ENCODE results near the gene PAPSS2.

PAPSS2 gene

DNA sequence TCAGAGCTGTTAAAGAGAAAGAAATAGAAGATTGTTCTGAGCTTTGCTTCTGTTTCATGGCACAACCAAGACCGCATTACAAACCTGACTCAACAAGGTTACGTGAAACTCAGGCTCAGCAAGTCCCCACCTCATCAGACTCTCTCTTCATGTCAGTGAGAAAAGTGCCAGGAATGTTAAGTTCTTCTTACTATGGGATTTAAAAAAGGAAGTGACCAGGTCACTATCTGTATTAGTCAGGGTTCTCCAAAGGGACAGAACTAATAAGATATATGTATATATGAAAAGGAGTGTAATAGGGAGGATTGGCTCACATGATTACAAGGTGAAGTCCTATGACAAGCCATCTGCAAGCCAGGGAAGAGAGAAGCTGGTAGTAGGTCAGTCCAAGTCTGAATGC is 25.4 kb upstream of the PAPSS2 start:
- no peak overlapping the region for H3K27ac ChIP-seq
- TF ChIP-seq, protein P1, sequence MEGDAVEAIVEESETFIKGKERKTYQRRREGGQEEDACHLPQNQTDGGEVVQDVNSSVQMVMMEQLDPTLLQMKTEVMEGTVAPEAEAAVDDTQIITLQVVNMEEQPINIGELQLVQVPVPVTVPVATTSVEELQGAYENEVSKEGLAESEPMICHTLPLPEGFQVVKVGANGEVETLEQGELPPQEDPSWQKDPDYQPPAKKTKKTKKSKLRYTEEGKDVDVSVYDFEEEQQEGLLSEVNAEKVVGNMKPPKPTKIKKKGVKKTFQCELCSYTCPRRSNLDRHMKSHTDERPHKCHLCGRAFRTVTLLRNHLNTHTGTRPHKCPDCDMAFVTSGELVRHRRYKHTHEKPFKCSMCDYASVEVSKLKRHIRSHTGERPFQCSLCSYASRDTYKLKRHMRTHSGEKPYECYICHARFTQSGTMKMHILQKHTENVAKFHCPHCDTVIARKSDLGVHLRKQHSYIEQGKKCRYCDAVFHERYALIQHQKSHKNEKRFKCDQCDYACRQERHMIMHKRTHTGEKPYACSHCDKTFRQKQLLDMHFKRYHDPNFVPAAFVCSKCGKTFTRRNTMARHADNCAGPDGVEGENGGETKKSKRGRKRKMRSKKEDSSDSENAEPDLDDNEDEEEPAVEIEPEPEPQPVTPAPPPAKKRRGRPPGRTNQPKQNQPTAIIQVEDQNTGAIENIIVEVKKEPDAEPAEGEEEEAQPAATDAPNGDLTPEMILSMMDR (conservative IDR thresholded peaks at IDR 0.05), result no peak
- TF ChIP-seq ZFX (IDR thresholded peaks at IDR 0.05), result no peak

DNA sequence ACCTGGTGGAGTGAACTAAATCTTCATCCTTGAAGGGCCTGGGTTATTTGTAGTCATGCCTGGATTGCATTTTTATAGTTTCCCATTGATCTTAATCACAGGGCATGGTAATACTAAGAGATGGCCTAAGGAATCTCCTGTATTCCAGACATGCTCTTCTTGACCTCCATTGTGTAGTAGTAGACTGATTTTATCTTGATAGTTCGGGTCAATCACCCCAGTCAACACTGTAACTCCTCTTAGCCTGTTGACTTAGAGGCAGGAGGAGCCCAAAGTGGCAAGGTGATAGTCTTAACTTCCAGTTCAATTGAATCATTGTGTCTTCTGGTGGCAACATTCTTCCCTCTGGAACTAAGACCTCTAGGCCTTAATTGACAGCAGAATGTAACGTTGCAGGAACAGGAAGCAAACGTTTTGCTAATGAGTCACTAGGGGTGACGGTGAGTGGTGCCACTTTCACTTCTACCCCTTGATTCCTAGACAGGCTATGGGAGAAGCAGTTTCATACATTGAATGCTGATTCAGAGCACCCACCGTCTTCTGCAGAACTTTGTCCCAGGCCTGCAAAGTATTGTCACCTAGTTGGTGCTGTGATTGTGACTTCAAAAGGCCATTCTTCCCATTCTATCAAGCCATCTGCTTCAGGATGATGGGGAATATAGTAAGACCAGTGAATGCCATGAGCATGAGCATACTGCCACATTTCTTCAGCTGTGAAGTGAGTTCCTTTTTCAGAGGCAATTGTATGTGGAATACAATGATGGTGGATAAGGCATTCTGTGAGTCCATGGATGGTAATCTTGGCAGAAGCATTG is 24.0 kb upstream of the PAPSS2 start:
- H3K27ac ChIP-seq, result no peak overlapping the region

DNA sequence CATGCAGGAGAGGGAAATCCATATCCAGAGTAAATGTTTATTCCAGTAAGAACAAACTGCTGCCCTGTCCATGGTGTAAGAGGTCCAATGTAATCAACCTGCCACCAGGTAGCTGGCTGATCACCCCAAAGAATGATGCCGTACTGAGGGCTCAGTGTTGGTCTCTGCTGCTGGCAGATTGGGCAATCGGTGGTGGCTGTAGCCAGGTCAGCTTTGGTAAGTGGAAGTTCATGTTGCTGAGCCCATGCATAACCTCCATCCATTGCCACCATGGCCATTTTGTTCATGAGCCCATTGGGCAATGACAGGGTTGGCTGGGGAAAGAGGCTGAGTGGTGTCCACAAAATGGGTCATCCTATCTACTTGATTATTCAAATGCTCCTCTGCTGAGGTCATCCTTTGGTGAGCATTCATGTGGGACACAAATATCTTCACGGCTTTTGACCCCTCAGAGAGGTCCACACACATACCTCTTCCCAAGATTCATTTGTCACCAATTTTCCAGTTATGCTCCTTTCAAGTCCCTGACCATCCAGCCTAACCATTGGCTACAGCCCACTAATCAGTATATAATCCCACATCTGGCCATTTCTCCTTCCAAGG is 23.3 kb upstream of the PAPSS2 start:
- no peak overlapping the region for H3K27ac ChIP-seq
- no peak for TF ChIP-seq ZFX (IDR thresholded peaks at IDR 0.05)
- TF ChIP-seq, protein P1 (conservative IDR thresholded peaks at IDR 0.05), result no peak

More for the DNA sequence above, 24.0 kb upstream of the PAPSS2 start:
- TF ChIP-seq, protein P1 (conservative IDR thresholded peaks at IDR 0.05), result no peak
- no peak for TF ChIP-seq ZFX (IDR thresholded peaks at IDR 0.05)

DNA sequence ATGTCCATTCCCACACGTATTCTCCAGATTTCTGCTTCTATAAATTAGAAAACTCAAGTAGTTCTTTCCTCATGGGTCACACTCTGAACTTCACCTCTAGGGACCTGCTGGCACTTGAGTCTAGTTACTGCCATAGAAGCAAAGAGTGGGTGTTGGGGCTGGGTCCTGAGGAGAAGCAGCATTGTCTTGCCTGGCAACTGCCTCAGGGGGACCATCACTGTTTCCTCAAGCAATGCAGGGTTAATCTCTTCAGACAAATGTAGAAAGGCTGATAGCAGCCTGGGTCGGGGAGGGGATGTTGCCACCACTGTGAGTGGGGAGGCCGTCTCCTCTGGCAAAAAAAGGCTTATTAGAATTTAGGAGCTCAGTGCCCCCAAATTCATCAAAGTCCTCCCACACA is 20.2 kb upstream of the PAPSS2 start:
- TF ChIP-seq, protein P1 (conservative IDR thresholded peaks at IDR 0.05), result no peak
- no peak for TF ChIP-seq ZFX (IDR thresholded peaks at IDR 0.05)
- no peak overlapping the region for H3K27ac ChIP-seq

DNA sequence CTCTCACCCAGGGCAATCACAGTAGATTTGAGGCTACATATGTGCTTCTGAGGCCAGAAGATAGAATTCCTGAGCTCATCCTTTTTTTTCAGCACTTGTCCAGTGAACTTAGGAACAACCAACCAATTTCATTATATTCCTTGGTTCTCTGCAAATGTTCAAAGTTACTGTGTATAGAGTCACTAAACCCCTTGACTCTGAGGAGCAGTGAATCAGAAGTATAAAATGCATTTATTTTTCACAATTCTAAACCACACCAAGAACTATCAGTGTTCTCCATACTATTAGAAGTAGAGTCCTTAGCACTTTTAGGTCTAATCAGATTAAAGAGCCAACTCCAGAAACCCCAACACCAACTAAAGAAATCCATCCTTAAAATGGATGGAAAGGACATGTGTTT is 19.6 kb upstream of the PAPSS2 start:
- TF ChIP-seq, protein P1 (conservative IDR thresholded peaks at IDR 0.05), result no peak
- TF ChIP-seq ZFX (IDR thresholded peaks at IDR 0.05), result no peak
- H3K27ac ChIP-seq, result no peak overlapping the region

DNA sequence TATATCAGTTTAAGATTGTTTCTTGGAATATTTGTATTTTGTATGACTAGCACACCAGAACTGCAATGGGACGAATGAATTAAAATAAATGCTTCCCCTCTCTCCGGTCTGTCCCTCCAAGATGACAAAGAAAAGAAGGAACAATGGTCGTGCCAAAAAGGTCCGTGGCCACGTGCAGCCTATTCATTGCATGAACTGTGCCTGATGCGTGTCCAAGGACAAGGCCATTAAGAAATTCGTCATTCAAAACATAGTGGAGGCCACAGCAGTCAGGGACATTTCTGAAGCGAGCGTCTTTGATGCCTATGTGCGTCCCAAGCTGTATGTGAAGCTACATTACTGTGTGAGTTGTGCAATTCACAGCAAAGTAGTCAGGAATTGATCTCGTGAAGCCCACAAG is 17.2 kb upstream of the PAPSS2 start:
- TF ChIP-seq, protein P1 (conservative IDR thresholded peaks at IDR 0.05), result no peak
- no peak for TF ChIP-seq ZFX (IDR thresholded peaks at IDR 0.05)
- no peak overlapping the region for H3K27ac ChIP-seq

DNA sequence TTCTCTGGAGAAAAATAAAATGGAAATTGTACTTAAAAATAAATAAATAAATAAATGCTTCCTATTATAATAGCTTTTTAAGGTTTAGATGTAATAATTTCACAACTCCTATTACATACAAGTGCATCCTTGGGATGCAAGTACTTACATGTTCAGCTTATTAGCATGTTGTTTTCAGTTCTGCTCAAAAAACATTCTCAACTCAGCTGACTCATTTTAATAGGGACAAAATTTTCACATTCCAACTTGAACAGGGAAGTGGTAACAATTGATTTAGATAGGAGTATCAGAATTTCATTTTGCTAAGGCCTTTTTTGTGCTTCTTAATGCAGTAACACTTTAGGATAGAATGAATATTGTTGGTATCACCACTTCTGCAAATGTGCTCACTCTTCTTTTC is 16.7 kb upstream of the PAPSS2 start:
- no peak overlapping the region for H3K27ac ChIP-seq
- TF ChIP-seq, protein P1 (conservative IDR thresholded peaks at IDR 0.05), result no peak
- TF ChIP-seq ZFX (IDR thresholded peaks at IDR 0.05), result no peak
